ENCODE results near the gene ZNF565. TPM values are rescaled to one million over a fixed set of nuclear protein-coding genes. Genes with fewer than 3 reads are reported as not detected.

ZNF565 gene
- total RNA-seq, 1 donor from 2014 or later: 4.4 TPM

DNA sequence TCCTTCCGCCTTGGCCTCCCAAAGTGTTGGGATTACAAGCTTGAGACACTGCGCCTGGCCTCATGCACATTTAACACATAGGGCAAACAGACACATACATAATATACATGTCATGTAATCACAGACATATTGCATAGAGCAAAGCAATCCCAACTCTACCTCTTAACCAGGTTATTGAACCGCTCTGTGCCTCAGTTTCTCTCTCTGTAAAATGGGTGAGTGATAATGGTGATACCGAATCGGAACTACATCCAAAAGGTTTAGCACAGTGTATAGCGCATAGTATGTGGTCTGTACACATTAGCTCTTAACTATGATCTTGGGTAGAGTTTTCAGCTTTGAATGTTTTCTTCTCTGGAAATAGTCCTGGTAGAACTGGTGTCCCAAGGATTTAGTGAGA lies 69.8 kb downstream of the ZNF565 start:
- intact Hi-C loops (cut with micrococcal nuclease): no loop called here
- H3K4me1 ChIP-seq: peaks cover 39% of the 10 kb centered on the region

DNA sequence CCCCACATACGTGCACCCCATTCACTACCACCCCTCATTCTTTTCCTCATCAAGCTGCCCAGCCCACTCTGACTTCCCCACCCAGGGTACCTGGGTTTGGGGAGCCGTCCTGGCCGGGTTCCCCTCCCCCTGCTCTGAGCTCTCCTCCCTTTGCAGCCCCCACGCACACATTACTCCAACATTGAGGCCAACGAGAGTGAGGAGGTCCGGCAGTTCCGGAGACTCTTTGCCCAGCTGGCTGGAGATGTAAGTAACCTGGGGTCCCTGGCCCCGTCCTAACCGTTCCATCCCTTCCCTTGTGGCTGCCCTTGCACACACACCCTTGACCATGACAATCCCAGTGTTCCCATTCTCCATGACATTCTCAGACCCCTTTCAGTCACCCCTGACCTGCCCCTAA lies 72.0 kb downstream of the ZNF565 start:
- peaks cover 58% of the 10 kb centered on the region for H3K36me3 ChIP-seq
- H3K27ac ChIP-seq (replicated peaks): no peak overlapping the region
- H3K9me3 ChIP-seq (replicated peaks): no peaks in the 10 kb centered on the region
- intact Hi-C loops (cut with micrococcal nuclease): no loop called here
- TF ChIP-seq, protein P1, sequence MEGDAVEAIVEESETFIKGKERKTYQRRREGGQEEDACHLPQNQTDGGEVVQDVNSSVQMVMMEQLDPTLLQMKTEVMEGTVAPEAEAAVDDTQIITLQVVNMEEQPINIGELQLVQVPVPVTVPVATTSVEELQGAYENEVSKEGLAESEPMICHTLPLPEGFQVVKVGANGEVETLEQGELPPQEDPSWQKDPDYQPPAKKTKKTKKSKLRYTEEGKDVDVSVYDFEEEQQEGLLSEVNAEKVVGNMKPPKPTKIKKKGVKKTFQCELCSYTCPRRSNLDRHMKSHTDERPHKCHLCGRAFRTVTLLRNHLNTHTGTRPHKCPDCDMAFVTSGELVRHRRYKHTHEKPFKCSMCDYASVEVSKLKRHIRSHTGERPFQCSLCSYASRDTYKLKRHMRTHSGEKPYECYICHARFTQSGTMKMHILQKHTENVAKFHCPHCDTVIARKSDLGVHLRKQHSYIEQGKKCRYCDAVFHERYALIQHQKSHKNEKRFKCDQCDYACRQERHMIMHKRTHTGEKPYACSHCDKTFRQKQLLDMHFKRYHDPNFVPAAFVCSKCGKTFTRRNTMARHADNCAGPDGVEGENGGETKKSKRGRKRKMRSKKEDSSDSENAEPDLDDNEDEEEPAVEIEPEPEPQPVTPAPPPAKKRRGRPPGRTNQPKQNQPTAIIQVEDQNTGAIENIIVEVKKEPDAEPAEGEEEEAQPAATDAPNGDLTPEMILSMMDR (IDR thresholded peaks at IDR 0.05; ENCODE audit: borderline replicate concordance): no peak
- H3K4me1 ChIP-seq: peaks cover 26% of the 10 kb centered on the region
- DNase-seq: no peak
- H3K4me3 ChIP-seq: no peak overlapping the region
- no peaks in the 10 kb centered on the region for H3K27me3 ChIP-seq (ENCODE audit: low read depth)

More for the DNA sequence above, 69.8 kb downstream of the ZNF565 start:
- TF ChIP-seq, protein P1 (IDR thresholded peaks at IDR 0.05; ENCODE audit: borderline replicate concordance): no peak
- no peak overlapping the region for H3K4me3 ChIP-seq
- H3K27ac ChIP-seq (replicated peaks): no peak overlapping the region
- no peak for DNase-seq
- H3K9me3 ChIP-seq (replicated peaks): no peaks in the 10 kb centered on the region
- H3K27me3 ChIP-seq (ENCODE audit: low read depth): no peaks in the 10 kb centered on the region
- H3K36me3 ChIP-seq: peaks cover 80% of the 10 kb centered on the region

DNA sequence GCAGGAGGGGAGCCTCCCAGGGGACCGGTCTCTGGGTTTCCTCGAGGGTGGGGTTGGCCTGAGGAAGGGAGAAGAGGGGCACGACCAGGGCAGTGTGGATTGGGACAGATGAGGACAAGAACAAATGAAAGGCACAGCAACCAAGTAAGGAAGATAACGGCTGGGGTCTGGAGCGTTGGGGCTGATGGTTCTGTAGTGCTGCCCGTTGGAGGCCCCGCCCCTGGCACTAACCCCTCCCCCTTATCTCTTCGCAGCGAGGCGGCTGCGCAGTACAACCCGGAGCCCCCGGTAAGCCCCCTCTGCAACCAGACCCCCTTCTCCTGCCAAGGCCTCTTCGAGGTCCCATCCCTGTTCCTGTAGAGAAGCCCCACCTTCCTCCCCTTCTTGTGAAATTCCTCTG lies 72.4 kb downstream of the ZNF565 start:
- Histone ChIP-seq H3K27me3 (ENCODE audit: low read depth) (no peaks in the 10 kb centered on the region), H3K36me3 (peaks cover 54% of the 10 kb centered on the region), H3K4me1 (peaks cover 31% of the 10 kb centered on the region), H3K4me3 (peak overlapping the region; percentile 86), H3K27ac (replicated peaks) (peak overlapping the region; percentile 98), H3K9me3 (replicated peaks) (no peaks in the 10 kb centered on the region)
- peak; percentile 21 for DNase-seq
- TF ChIP-seq, protein P1 (IDR thresholded peaks at IDR 0.05; ENCODE audit: borderline replicate concordance): no peak
- intact Hi-C loops (cut with micrococcal nuclease): no loop called here

DNA sequence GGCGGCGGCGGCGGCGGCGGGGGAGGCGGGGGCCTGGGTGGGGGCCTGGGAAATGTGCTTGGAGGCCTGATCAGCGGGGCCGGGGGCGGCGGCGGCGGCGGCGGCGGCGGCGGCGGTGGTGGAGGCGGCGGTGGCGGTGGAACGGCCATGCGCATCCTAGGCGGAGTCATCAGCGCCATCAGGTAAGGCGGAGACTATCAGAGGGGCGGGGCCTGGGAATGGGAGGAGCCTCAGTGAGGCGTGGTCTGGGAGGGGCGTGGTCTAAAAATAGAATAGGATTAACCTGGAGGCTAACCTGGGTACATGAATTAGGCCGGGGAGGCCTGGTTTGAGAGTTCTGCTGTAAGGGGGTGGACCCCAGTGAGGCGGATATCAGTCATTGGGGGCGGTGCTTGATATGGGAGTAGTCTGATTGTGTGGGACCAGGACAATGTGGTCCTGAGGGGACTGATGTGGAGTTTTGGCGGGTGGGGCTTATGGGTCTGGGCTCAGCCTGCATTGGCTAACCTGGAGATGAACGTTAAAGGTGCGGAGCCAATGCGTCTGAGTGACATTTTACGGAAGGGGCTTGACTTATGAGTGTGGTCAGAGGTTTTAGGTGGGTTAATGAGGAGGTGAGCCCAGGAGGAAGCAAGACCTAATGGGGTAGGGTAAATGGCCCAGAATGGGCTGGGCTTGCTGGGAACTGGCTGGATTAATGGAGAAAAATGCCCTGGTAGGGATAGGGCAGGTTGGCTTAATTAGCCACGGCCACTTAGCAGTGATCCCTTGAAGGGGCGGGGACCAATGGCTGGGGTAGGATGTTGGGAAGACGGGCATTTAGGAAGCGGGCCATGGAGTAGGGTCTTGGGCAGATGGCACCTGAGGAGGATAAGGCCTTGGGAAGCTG lies 73.2 kb downstream of the ZNF565 start:
- Histone ChIP-seq H3K36me3 (peaks cover 46% of the 10 kb centered on the region), H3K27me3 (ENCODE audit: low read depth) (no peaks in the 10 kb centered on the region), H3K4me3 (peak overlapping the region; percentile 86), H3K9me3 (replicated peaks) (no peaks in the 10 kb centered on the region), H3K4me1 (peaks cover 38% of the 10 kb centered on the region), H3K27ac (replicated peaks) (peak overlapping the region; percentile 98)
- TF ChIP-seq, protein P1 (IDR thresholded peaks at IDR 0.05; ENCODE audit: borderline replicate concordance): no peak
- intact Hi-C loops (cut with micrococcal nuclease): no loop called here
- DNase-seq: peak; percentile 88

DNA sequence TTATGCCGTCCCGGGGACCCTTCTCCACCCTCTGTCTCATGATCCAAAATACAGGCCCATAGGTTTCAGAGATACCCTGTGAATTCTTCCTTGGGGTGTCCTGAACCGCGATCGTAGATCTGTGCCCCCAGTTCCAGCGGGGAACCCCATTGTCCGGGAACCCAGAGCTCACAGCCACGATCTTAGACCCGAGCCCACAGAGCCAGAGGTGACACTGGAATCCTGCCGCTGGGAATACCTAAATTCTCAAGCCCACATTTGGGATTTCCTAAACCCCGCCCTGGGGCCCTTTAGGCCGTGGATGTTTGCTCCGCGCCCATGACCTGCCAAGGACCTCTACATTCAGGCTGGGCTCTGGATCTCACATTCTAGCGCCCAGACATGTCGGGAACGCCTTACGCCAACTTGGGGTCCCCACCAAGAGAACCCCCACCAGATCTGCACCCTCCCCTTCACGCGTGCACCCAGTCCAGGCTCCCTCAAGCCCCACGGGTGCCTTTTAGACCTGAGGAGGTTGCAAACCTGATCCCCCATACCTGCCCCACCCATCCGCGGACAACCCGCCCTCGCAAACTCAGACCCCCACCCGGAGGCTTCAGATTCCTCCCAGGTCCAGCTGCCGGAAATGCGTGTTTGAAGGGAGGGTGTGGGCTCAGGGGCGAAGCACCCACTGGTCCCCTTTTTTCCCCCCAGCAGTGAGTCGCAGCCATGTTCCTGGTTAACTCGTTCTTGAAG lies 74.0 kb downstream of the ZNF565 start:
- DNase-seq: peak; percentile 28
- Histone ChIP-seq H3K27ac (replicated peaks) (peak overlapping the region; percentile 98), H3K4me1 (peaks cover 43% of the 10 kb centered on the region), H3K9me3 (replicated peaks) (no peaks in the 10 kb centered on the region), H3K4me3 (peak overlapping the region; percentile 86), H3K27me3 (ENCODE audit: low read depth) (no peaks in the 10 kb centered on the region), H3K36me3 (peaks cover 38% of the 10 kb centered on the region)
- intact Hi-C loops (cut with micrococcal nuclease): no loop called here
- TF ChIP-seq, protein P1 (IDR thresholded peaks at IDR 0.05; ENCODE audit: borderline replicate concordance): no peak
